Esophagus muscularis mucosa (tissue), 4 donors: ENCODE results near the gene FZD7. TPM values are rescaled to one million over a fixed set of nuclear protein-coding genes. Genes with fewer than 3 reads are reported as not detected.

Source experiments
- DNase-seq: peaks from one replicate; pipeline ENCODE4 v3.0.0-alpha.2; 2017; ENCODE audit errors: extremely low spot score
- H3K27ac ChIP-seq, 4 donors: fragments of 200-600 bp; sonication (generic); replicated peaks in 1 of 4; 1 replicate in 3 of 4; 2 replicates in 1 of 4; pipeline ENCODE4 v1.5.1; 2016 to 2019; ENCODE audit warnings: mild to moderate bottlenecking in 1 of 4
- H3K27me3 ChIP-seq, 4 donors: fragments of 200-600 bp; sonication (generic); one replicate each; pipeline versions ENCODE4 v1.5.1 to v1.6.0; 2016 to 2019
- H3K36me3 ChIP-seq, 4 donors: fragments of 200-600 bp; sonication (generic); one replicate each; pipeline ENCODE4 v1.5.1; 2016 to 2019
- H3K4me1 ChIP-seq, 4 donors: fragments of 200-600 bp; sonication (generic); one replicate each; pipeline ENCODE4 v1.5.1; 2016 to 2019
- H3K4me3 ChIP-seq, 4 donors: fragments of 200-600 bp; sonication (generic); 1 replicate in 2 of 4; 2 replicates in 2 of 4; pipeline ENCODE4 v1.5.1; 2016 to 2019; ENCODE audit warnings: mild to moderate bottlenecking in 4 of 4, moderate library complexity in 1 of 4
- H3K9me3 ChIP-seq, 4 donors: fragments of 200-600 bp; sonication (generic); 1 replicate in 3 of 4; 2 replicates in 1 of 4; pipeline ENCODE4 v1.5.1; 2016 to 2019
- CTCF ChIP-seq, 3 experiments: fragments of 200-600 bp in 2 of 3; fragments of 450-650 bp in 1 of 3; sonication (generic) in 2 of 3; IDR thresholded peaks; one replicate each; pipeline ENCODE4 v1.5.1; 2017 to 2019; ENCODE audit warnings: antibody characterized with exemption in 3 of 3, mild to moderate bottlenecking in 2 of 3, moderate library complexity in 1 of 3
- EP300 ChIP-seq: sonication (generic); formaldehyde crosslinking; IDR thresholded peaks from one replicate; pipeline ENCODE4 v1.6.1; 2017; ENCODE audit warnings: antibody characterized with exemption
- POLR2A ChIP-seq: fragments of 450-650 bp; IDR thresholded peaks from one replicate; pipeline ENCODE4 v1.6.1; 2017; ENCODE audit warnings: antibody characterized with exemption, moderate library complexity, mild to moderate bottlenecking, low read depth
- POLR2AphosphoS5 ChIP-seq, 2 donors: sonication (generic); formaldehyde crosslinking; IDR thresholded peaks; one replicate each; pipeline ENCODE4 v1.6.1; 2017; ENCODE audit warnings: antibody characterized with exemption in 2 of 2
- WGBS: methylation state at CpG from one replicate; pipeline ENCODE4 v1.1.5; 2018; 5-methylcytosine and 5-hydroxymethylcytosine counted together
- intact Hi-C: fragments of 100-400 bp; cut with DNase I; formaldehyde crosslinking; loops from one replicate; pipeline ENCODE4 v1.15.1; 2023
- total RNA-seq, 4 donors: library from RNA; depleted of rRNA; stranded (reverse); fragments of >200 nt; gene quantifications; one replicate each; pipeline versions ENCODE4 v1.1.0 to v1.2.1, GENCODE V29; 2016

FZD7 gene
- total RNA-seq, 4 donors from 2014 or later: 51.5 to 67.7 (median 57.7) TPM

- H3K27me3 ChIP-seq: no peaks in the 10 kb centered on the region
- H3K4me1 ChIP-seq: peaks cover 10 to 28% (median 18%) of the 10 kb centered on the region in 4 donors
- WGBS: 66% methylated on average over 6 of the region's 6 CpGs
- H3K9me3 ChIP-seq: no peaks in the 10 kb centered on the region
- no peak overlapping the region for H3K4me3 ChIP-seq
- DNase-seq: no peak
- H3K36me3 ChIP-seq: no peaks in the 10 kb centered on the region
- intact Hi-C loops: no loop called here
- TF ChIP-seq POLR2A (no peak), POLR2AphosphoS5 (IDR thresholded peaks at IDR 0.05) (no peak), CTCF (IDR thresholded peaks at IDR 0.05) (no peak), EP300 (no peak)
- no peak overlapping the region for H3K27ac ChIP-seq
These were observed 19.3 kb upstream of the FZD7 start for GRCh38 chr2:202014318-202014717.

GRCh38 chr2:202014759-202015211, 18.9 kb upstream of the FZD7 start:
- Histone ChIP-seq H3K27me3 (no peaks in the 10 kb centered on the region), H3K4me1 (peaks cover 10 to 28% (median 21%) of the 10 kb centered on the region in 4 donors), H3K9me3 (no peaks in the 10 kb centered on the region), H3K36me3 (no peaks in the 10 kb centered on the region), H3K4me3 (no peak overlapping the region), H3K27ac (no peak overlapping the region)
- no peak for DNase-seq
- TF ChIP-seq EP300 (no peak), CTCF (IDR thresholded peaks at IDR 0.05) (no peak), POLR2AphosphoS5 (IDR thresholded peaks at IDR 0.05) (no peak), POLR2A (no peak)
- intact Hi-C loops: no loop called here
- 68% methylated on average over 9 of the region's 9 CpGs for WGBS

GRCh38 chr2:202015471-202015870, 18.2 kb upstream of the FZD7 start:
- Histone ChIP-seq H3K4me1 (peaks cover 17 to 35% (median 27%) of the 10 kb centered on the region in 4 donors), H3K9me3 (no peaks in the 10 kb centered on the region), H3K4me3 (no peak overlapping the region), H3K27me3 (no peaks in the 10 kb centered on the region), H3K36me3 (no peaks in the 10 kb centered on the region), H3K27ac (no peak overlapping the region)
- intact Hi-C loops: no loop called here
- DNase-seq: no peak
- TF ChIP-seq CTCF (IDR thresholded peaks at IDR 0.05) (no peak), POLR2A (no peak), POLR2AphosphoS5 (IDR thresholded peaks at IDR 0.05) (no peak), EP300 (no peak)
- 86% methylated on average over 3 of the region's 3 CpGs for WGBS

- Histone ChIP-seq H3K27me3 (no peaks in the 10 kb centered on the region), H3K9me3 (no peaks in the 10 kb centered on the region), H3K4me3 (no peak overlapping the region), H3K36me3 (no peaks in the 10 kb centered on the region), H3K27ac (no peak overlapping the region), H3K4me1 (peaks cover 18 to 37% (median 27%) of the 10 kb centered on the region in 4 donors)
- no peak for DNase-seq
- TF ChIP-seq POLR2AphosphoS5 (IDR thresholded peaks at IDR 0.05): no peak
- 75% methylated on average over 5 of the region's 5 CpGs for WGBS
- intact Hi-C loops: no loop called here
These were observed 17.0 kb upstream of the FZD7 start for GRCh38 chr2:202016579-202017227.

- no peaks in the 10 kb centered on the region for H3K27me3 ChIP-seq
- DNase-seq: no peak
- intact Hi-C loops: no loop called here
- peaks cover 18 to 38% (median 28%) of the 10 kb centered on the region in 4 donors for H3K4me1 ChIP-seq
- H3K9me3 ChIP-seq: no peaks in the 10 kb centered on the region
- TF ChIP-seq CTCF (IDR thresholded peaks at IDR 0.05): no peak
- no peak for TF ChIP-seq POLR2AphosphoS5 (IDR thresholded peaks at IDR 0.05)
- TF ChIP-seq EP300: no peak
- TF ChIP-seq POLR2A: no peak
- H3K36me3 ChIP-seq: no peaks in the 10 kb centered on the region
- H3K27ac ChIP-seq: no peak overlapping the region
- H3K4me3 ChIP-seq: no peak overlapping the region
These were observed 15.7 kb upstream of the FZD7 start for GRCh38 chr2:202017940-202018339.
